K562 (cell line): ENCODE results near the gene KRT8. TPM values are rescaled to one million over a fixed set of nuclear protein-coding genes. Genes with fewer than 3 reads are reported as not detected.

Source experiments
- ATAC-seq: fragments of 200-7000 bp; cut with Tn5 transposase; 3 replicates; pipeline ENCODE4 v1.9.1; 2020; ENCODE audit warnings: moderate library complexity
- BruUV-seq: library from RNA; stranded (reverse); fragments of 400-500 nt; replicated peaks from 2 replicates; lab custom pipeline; 2021; lab: Mats Ljungman, UMichigan
- CTCF ChIA-PET: fragments of 300-600 bp; formaldehyde crosslinking; extraction: SDS; loops from one replicate; lab custom pipeline; 2021; ENCODE audit warnings: low intra/inter-chr PET ratio; lab: Yijun Ruan, JAX
- POLR2A ChIA-PET: fragments of 300-600, 350-650 bp; sonication (Branson Sonifier 250); formaldehyde crosslinking; extraction: SDS; loops from one replicate; lab custom pipeline; 2021; ENCODE audit warnings: antibody characterized with exemption, inconsistent platforms; lab: Yijun Ruan, JAX
- DNase-seq, 4 experiments: peaks; one replicate each; pipeline versions ENCODE4 v3.0.0 to v3.0.0-alpha.2; 2011 to 2018; ENCODE audit warnings: low spot score in 3 of 4, mixed read lengths in 3 of 4; ENCODE audit errors: extremely low read depth in 1 of 4
- FAIRE-seq: peaks from 2 replicates; lab custom pipeline; 2011; peaks lifted over from hg19 to GRCh38; lab: Jason Lieb, UNC
- H2AFZ ChIP-seq: 2 replicates; pipeline ENCODE4 v1.6.0; 2011; ENCODE audit warnings: low read depth, low read length, control low read depth, inconsistent platforms
- H3K27ac ChIP-seq: fragments of 200-600 bp; 3 replicates; pipeline ENCODE4 v1.8.0; 2011; ENCODE audit warnings: low read depth, mild to moderate bottlenecking, control low read depth, inconsistent platforms, low read length, moderate library complexity, mixed read lengths; ENCODE audit errors: extremely low read depth
- H3K27me3 ChIP-seq, 2 experiments: fragments of 300-600 bp in 1 of 2; 2 replicates in 1 of 2; 3 replicates in 1 of 2; pipeline versions ENCODE4 v1.6.0 to v1.8.0; 2011; ENCODE audit warnings: inconsistent platforms in 2 of 2, low read length in 2 of 2, mild to moderate bottlenecking in 1 of 2, mixed read lengths in 1 of 2, moderate library complexity in 1 of 2; ENCODE audit not compliant: control insufficient read depth in 2 of 2, insufficient read depth in 2 of 2
- H3K36me3 ChIP-seq: fragments of 300-600 bp; 3 replicates; pipeline ENCODE4 v1.8.0; 2011; ENCODE audit warnings: mild to moderate bottlenecking, low read length, inconsistent platforms; ENCODE audit not compliant: control insufficient read depth, insufficient read depth
- H3K4me1 ChIP-seq, 2 experiments: fragments of 200-600 bp in 1 of 2; replicated peaks in 1 of 2; 2 replicates in 1 of 2; 3 replicates in 1 of 2; pipeline versions ENCODE4 v1.5.1 to v1.8.0; 2011; ENCODE audit warnings: inconsistent platforms in 2 of 2, low read length in 2 of 2, mild to moderate bottlenecking in 1 of 2, mixed read lengths in 1 of 2, moderate library complexity in 1 of 2; ENCODE audit not compliant: control insufficient read depth in 2 of 2, insufficient read depth in 2 of 2
- H3K4me2 ChIP-seq: 2 replicates; pipeline ENCODE4 v1.6.1; 2011; ENCODE audit warnings: low read length, control low read depth, inconsistent platforms, mixed read lengths; ENCODE audit not compliant: insufficient read depth
- H3K4me3 ChIP-seq: fragments of 200-600 bp; sonication (generic), shearing (Covaris generic); 2 replicates; pipeline ENCODE4 v1.5.1; 2016; ENCODE audit warnings: control low read depth, inconsistent platforms
- H3K79me2 ChIP-seq: fragments of 200-600 bp; 3 replicates; pipeline ENCODE4 v1.8.0; 2011; ENCODE audit warnings: low read length, inconsistent platforms; ENCODE audit not compliant: control insufficient read depth, insufficient read depth
- H3K9ac ChIP-seq, 2 experiments: 2 replicates each; pipeline versions ENCODE4 v1.6.0 to v1.6.1; 2011; ENCODE audit warnings: low read depth in 2 of 2, low read length in 2 of 2, control low read depth in 1 of 2, inconsistent platforms in 1 of 2, mild to moderate bottlenecking in 1 of 2, mixed read lengths in 1 of 2; ENCODE audit not compliant: insufficient read depth in 1 of 2
- H3K9me1 ChIP-seq: one replicate; pipeline ENCODE4 v1.6.0; 2011; ENCODE audit warnings: inconsistent platforms, mild to moderate bottlenecking, low read length, moderate library complexity; ENCODE audit not compliant: control insufficient read depth, insufficient read depth
- H3K9me3 ChIP-seq: replicated peaks from 2 replicates; pipeline ENCODE4 v1.5.1; 2011; ENCODE audit warnings: low read depth, low read length, inconsistent platforms; ENCODE audit not compliant: control insufficient read depth, insufficient read depth
- H4K20me1 ChIP-seq: replicated peaks from 2 replicates; pipeline ENCODE4 v1.6.1; 2011; ENCODE audit warnings: low read length, inconsistent platforms, mixed read lengths; ENCODE audit not compliant: control insufficient read depth, insufficient read depth
- DPF2 ChIP-seq: fragments of 450-650 bp; IDR thresholded peaks from 2 replicates; pipeline ENCODE4 v1.6.1; 2016
- FUS ChIP-seq: fragments of 200-400 bp; formaldehyde crosslinking; optimal IDR thresholded peaks from 2 replicates; pipeline ENCODE3; 2017; ENCODE audit warnings: low read depth, low read length
- POLR2B ChIP-seq: fragments of 450-650 bp; IDR thresholded peaks from 2 replicates; pipeline ENCODE4 v1.6.1; 2018; ENCODE audit warnings: low read depth; ENCODE audit not compliant: partially characterized antibody
- SMAD1 ChIP-seq: fragments of 150-350 bp; IDR thresholded peaks from 2 replicates; pipeline ENCODE4 v1.6.1; 2014; ENCODE audit warnings: low read length, low read depth; ENCODE audit not compliant: partially characterized antibody
- SRSF1 ChIP-seq: fragments of 200-400 bp; formaldehyde crosslinking; IDR thresholded peaks from 2 replicates; pipeline ENCODE4 v1.6.1; 2017; ENCODE audit warnings: mild to moderate bottlenecking, low read depth, low read length, moderate library complexity
- ZBTB40 ChIP-seq, 2 experiments: fragments of 450-650 bp in 1 of 2; sonication (generic) in 1 of 2; formaldehyde crosslinking in 1 of 2; IDR thresholded peaks; 2 replicates each; pipeline versions ENCODE4 v1.7.1 to v1.9.0; 2016 to 2022; ENCODE audit warnings: inconsistent platforms in 1 of 2, mild to moderate bottlenecking in 1 of 2, missing genetic modification reagents in 1 of 2
- ZNF644 ChIP-seq: fragments of 200-800 bp; sonication (Bioruptor generic); IDR thresholded peaks from 2 replicates; pipeline ENCODE4 v1.6.1; 2016; ENCODE audit warnings: low read depth, missing genetic modification characterization, missing compliant biosample characterization
- ZNF77 ChIP-seq: fragments of 250-450 bp; sonication (Bioruptor Pico); IDR thresholded peaks from 2 replicates; pipeline ENCODE4 v1.5.0; 2020
- WGBS: fragments of 100-300 bp; shearing (Covaris generic); methylation state at CpG from one replicate; pipeline ENCODE4 v1.1.6; 2016; ENCODE audit warnings: low coverage, mixed read lengths; ENCODE audit not compliant: insufficient coverage; ENCODE audit errors: missing lambda C conversion rate; 5-methylcytosine and 5-hydroxymethylcytosine counted together
- in situ Hi-C: fragments of 300-500 bp; cut with MboI; formaldehyde crosslinking; loops from 4 replicates; pipeline ENCODE4 v1.15.0; 2018; ENCODE audit warnings: inconsistent platforms, mixed read lengths
- intact Hi-C: fragments of 100-400 bp; cut with micrococcal nuclease; formaldehyde crosslinking; loops from 2 replicates; pipeline ENCODE4 v1.14.2; 2022
- polyA plus RNA-seq, 8 experiments: library from polyadenylated mRNA; depleted of rRNA in 4 of 8; stranded (reverse) in 5 of 8; unstranded in 3 of 8; fragments of >200 nt; fragmentation: Nextera tagmentation in 2 of 8; fragmentation: Illumina TruSeq in 1 of 8; extraction: Ambion mirVana in 2 of 8; extraction: Trizol in 1 of 8; gene quantifications; 2 replicates each; pipeline versions ENCODE4 v1.2.1 to v1.2.3, GENCODE V29; 2011 to 2014; ENCODE audit warnings: inconsistent platforms in 1 of 8, missing spikeins in 1 of 8
- total RNA-seq, 7 experiments: library from RNA; depleted of rRNA in 6 of 7; stranded (reverse); fragments of >200 nt in 6 of 7; fragmentation: Illumina TruSeq in 2 of 7; extraction: Trizol in 2 of 7; gene quantifications; 2 replicates each; pipeline versions ENCODE4 v1.2.1 to v1.2.3, GENCODE V29; 2011 to 2021; ENCODE audit warnings: low replicate concordance in 1 of 7
- TF ChIP-seq, protein P1 (sequence below), 2 experiments: IDR thresholded peaks; 2 replicates each; pipeline ENCODE4 v1.6.1; 2012; ENCODE audit warnings: improper control_type of control experiment in 2 of 2, low read depth in 2 of 2, low read length in 2 of 2, borderline replicate concordance in 1 of 2

KRT8 gene
- total and polyA plus RNA-seq, 9 of the 15 experiments (the other 6 are each of a cell fraction or from before 2014, with no cell fraction given) = 41.5 to 661 (median 260) TPM

GRCh38 chr12:52953181-52953841 lies 48.4 kb upstream of the KRT8 start:
- Histone ChIP-seq H3K27me3 (no peaks in the 10 kb centered on the region), H3K4me1 (peaks cover 28 to 31% of the 10 kb centered on the region in 2 experiments), H3K9me3 (no peaks in the 10 kb centered on the region), H3K36me3 (peaks cover 40% of the 10 kb centered on the region), H3K9me1 (peaks cover 4% of the 10 kb centered on the region), H3K79me2 (peaks cover 40% of the 10 kb centered on the region), H3K4me3 (no peak overlapping the region), H3K9ac (no peak overlapping the region; a peak in 1 of 4 replicates), H2AFZ (no peak overlapping the region), H3K4me2 (no peak overlapping the region), H4K20me1 (peaks cover 3% of the 10 kb centered on the region), H3K27ac (no peak overlapping the region)
- intact Hi-C loops = loop anchor here (2.0 kb wide), 1 partner anchor 27 kb away; no protein-coding TSS in a partner anchor
- ATAC-seq (no peak), FAIRE-seq (no peak), DNase-seq (no peak)
- CTCF ChIA-PET = no interaction called here
- WGBS = 88% methylated on average over 7 of the region's 7 CpGs
- POLR2A ChIA-PET = no interaction called here
- in situ Hi-C loops = loop anchor here (5.0 kb wide), 1 partner anchor 46 kb away; the partner anchor contains the start of gene KRT8
- no TSS peak for BruUV-seq
- TF ChIP-seq DPF2 (no peak), FUS (no peak), ZBTB40 (IDR thresholded peaks at IDR 0.05) (no peak), ZBTB40 (CRISPR knock-in tag; IDR thresholded peaks at IDR 0.05) (no peak), SMAD1 (no peak), SRSF1 (no peak), ZNF77 (CRISPR knock-in tag) (no peak), ZNF644 (tag) (no peak), POLR2B (peak; percentile 59)
- TF ChIP-seq, protein P1, sequence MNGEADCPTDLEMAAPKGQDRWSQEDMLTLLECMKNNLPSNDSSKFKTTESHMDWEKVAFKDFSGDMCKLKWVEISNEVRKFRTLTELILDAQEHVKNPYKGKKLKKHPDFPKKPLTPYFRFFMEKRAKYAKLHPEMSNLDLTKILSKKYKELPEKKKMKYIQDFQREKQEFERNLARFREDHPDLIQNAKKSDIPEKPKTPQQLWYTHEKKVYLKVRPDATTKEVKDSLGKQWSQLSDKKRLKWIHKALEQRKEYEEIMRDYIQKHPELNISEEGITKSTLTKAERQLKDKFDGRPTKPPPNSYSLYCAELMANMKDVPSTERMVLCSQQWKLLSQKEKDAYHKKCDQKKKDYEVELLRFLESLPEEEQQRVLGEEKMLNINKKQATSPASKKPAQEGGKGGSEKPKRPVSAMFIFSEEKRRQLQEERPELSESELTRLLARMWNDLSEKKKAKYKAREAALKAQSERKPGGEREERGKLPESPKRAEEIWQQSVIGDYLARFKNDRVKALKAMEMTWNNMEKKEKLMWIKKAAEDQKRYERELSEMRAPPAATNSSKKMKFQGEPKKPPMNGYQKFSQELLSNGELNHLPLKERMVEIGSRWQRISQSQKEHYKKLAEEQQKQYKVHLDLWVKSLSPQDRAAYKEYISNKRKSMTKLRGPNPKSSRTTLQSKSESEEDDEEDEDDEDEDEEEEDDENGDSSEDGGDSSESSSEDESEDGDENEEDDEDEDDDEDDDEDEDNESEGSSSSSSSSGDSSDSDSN (IDR thresholded peaks at IDR 0.05; ENCODE audit: borderline replicate concordance in 1 of 2, low read depth in 2 of 2, low read length in 2 of 2) = no peak
